WTC11 (cell line): Measurements from ENCODE around the gene C20orf204. TPM values are rescaled to one million over a fixed set of nuclear protein-coding genes. Genes with fewer than 3 reads are reported as not detected.
A peak's percentile ranks its signal among the peaks of the same experiment; 100 is the strongest.

ENCODE experiments used
- ATAC-seq: fragments of 200-7000 bp; cut with Tn5 transposase; 2 replicates; pipeline ENCODE4 v1.10.0; 2021; ENCODE audit warnings: mild to moderate bottlenecking, moderate library complexity
- CTCF ChIA-PET: fragments of 300-600 bp; sonication (Branson Sonifier 250); formaldehyde crosslinking; loops from one replicate; lab custom pipeline; 2021; ENCODE audit warnings: antibody characterized with exemption; lab: Charles Lee
- POLR2A ChIA-PET: fragments of 350-600 bp; sonication (Branson Sonifier 250); formaldehyde crosslinking; loops from one replicate; lab custom pipeline; 2021; ENCODE audit warnings: antibody characterized with exemption; lab: Charles Lee
- DNase-seq: peaks from one replicate; pipeline ENCODE4 v3.0.0; 2021; ENCODE audit warnings: low spot score
- H3K27ac Mint-ChIP-seq: 2 replicates; pipeline ENCODE4 v1.8.0; 2021; ENCODE audit warnings: mixed read lengths
- H3K27me3 Mint-ChIP-seq: 2 replicates; pipeline ENCODE4 v1.8.0; 2021; ENCODE audit warnings: low read depth, mild to moderate bottlenecking, moderate library complexity, mixed read lengths
- H3K36me3 Mint-ChIP-seq: 2 replicates; pipeline ENCODE4 v1.8.0; 2021; ENCODE audit warnings: mixed read lengths
- H3K4me1 Mint-ChIP-seq: 2 replicates; pipeline ENCODE4 v1.8.0; 2022; ENCODE audit warnings: mixed read lengths
- H3K4me3 Mint-ChIP-seq: 2 replicates; pipeline ENCODE4 v1.8.0; 2021; ENCODE audit warnings: mild to moderate bottlenecking, moderate library complexity, mixed read lengths
- H3K9me3 Mint-ChIP-seq: 2 replicates; pipeline ENCODE4 v1.8.0; 2021; ENCODE audit warnings: mixed read lengths
- ATF1 ChIP-seq: sonication (generic); formaldehyde crosslinking; IDR thresholded peaks from 2 replicates; pipeline ENCODE4 v1.8.1; 2023; ENCODE audit warnings: mild to moderate bottlenecking, moderate library complexity, missing genetic modification reagents
- GTF2I ChIP-seq: fragments of 250-450 bp; sonication (Bioruptor Pico); conservative IDR thresholded peaks from 2 replicates; pipeline ENCODE4 v1.4.0; 2021; ENCODE audit warnings: mild to moderate bottlenecking
- KAT7 ChIP-seq: sonication (generic); formaldehyde crosslinking; IDR thresholded peaks from 2 replicates; pipeline ENCODE4 v1.8.1; 2023; ENCODE audit warnings: missing genetic modification reagents, mild to moderate bottlenecking, borderline replicate concordance
- MYBL2 ChIP-seq: sonication (generic); formaldehyde crosslinking; IDR thresholded peaks from 2 replicates; pipeline ENCODE4 v1.8.1; 2023; ENCODE audit warnings: mild to moderate bottlenecking, moderate library complexity, missing genetic modification reagents
- NFE2L1 ChIP-seq: sonication (generic); formaldehyde crosslinking; IDR thresholded peaks from 2 replicates; pipeline ENCODE4 v1.8.1; 2023; ENCODE audit warnings: missing genetic modification reagents
- NFYB ChIP-seq: sonication (generic); formaldehyde crosslinking; conservative IDR thresholded peaks from 2 replicates; pipeline ENCODE4 v1.8.0; 2022; ENCODE audit warnings: low read depth, missing genetic modification reagents
- SMAD4 ChIP-seq: sonication (generic); formaldehyde crosslinking; IDR thresholded peaks from 2 replicates; pipeline ENCODE4 v1.8.0; 2022; ENCODE audit warnings: mild to moderate bottlenecking, missing genetic modification reagents
- SP1 ChIP-seq: sonication (generic); formaldehyde crosslinking; conservative IDR thresholded peaks from 2 replicates; pipeline ENCODE4 v1.8.1; 2022; ENCODE audit warnings: missing genetic modification reagents
- TEAD1 ChIP-seq: sonication (generic); formaldehyde crosslinking; IDR thresholded peaks from 2 replicates; pipeline ENCODE4 v1.8.0; 2022; ENCODE audit warnings: mild to moderate bottlenecking, missing genetic modification reagents
- total RNA-seq: library from RNA; stranded (reverse); gene quantifications from 3 replicates; pipeline ENCODE4 v1.2.3, GENCODE V29; 2021
- TF ChIP-seq, protein P1 (sequence below): sonication (generic); formaldehyde crosslinking; IDR thresholded peaks from 2 replicates; pipeline ENCODE4 v1.8.1; 2023; ENCODE audit warnings: mild to moderate bottlenecking, missing genetic modification reagents
- TF ChIP-seq, protein P2 (sequence below): sonication (generic); formaldehyde crosslinking; IDR thresholded peaks from 2 replicates; pipeline ENCODE4 v1.8.0; 2023; ENCODE audit warnings: missing genetic modification reagents
- TF ChIP-seq, protein P3 (sequence below): sonication (generic); formaldehyde crosslinking; IDR thresholded peaks from 2 replicates; pipeline ENCODE4 v1.8.0; 2022; ENCODE audit warnings: mild to moderate bottlenecking, missing genetic modification reagents
- TF ChIP-seq, protein P4 (sequence below): sonication (generic); formaldehyde crosslinking; IDR thresholded peaks from 2 replicates; pipeline ENCODE4 v1.8.1; 2023; ENCODE audit warnings: mild to moderate bottlenecking, missing genetic modification reagents, borderline replicate concordance
- TF ChIP-seq, protein P5 (sequence below): fragments of 250-450 bp; sonication (Bioruptor Pico); IDR thresholded peaks from 2 replicates; pipeline ENCODE4 v1.9.0; 2021; ENCODE audit warnings: moderate library complexity, mild to moderate bottlenecking, inconsistent platforms, borderline replicate concordance
- TF ChIP-seq, protein P6 (sequence below): sonication (generic); formaldehyde crosslinking; IDR thresholded peaks from 2 replicates; pipeline ENCODE4 v1.8.1; 2022; ENCODE audit warnings: mild to moderate bottlenecking, moderate library complexity, missing genetic modification reagents
- TF ChIP-seq, protein P7 (sequence below): sonication (generic); formaldehyde crosslinking; IDR thresholded peaks from 2 replicates; pipeline ENCODE4 v1.8.1; 2023; ENCODE audit warnings: mild to moderate bottlenecking, missing genetic modification reagents, moderate library complexity
- TF ChIP-seq, protein P8 (sequence below): sonication (generic); formaldehyde crosslinking; IDR thresholded peaks from 2 replicates; pipeline ENCODE4 v1.8.1; 2023; ENCODE audit warnings: mild to moderate bottlenecking, missing genetic modification reagents
- TF ChIP-seq, protein P9 (sequence below): fragments of 250-450 bp; sonication (Bioruptor Pico); IDR thresholded peaks from 2 replicates; pipeline ENCODE4 v1.8.0; 2021; ENCODE audit warnings: mild to moderate bottlenecking

The C20orf204 gene
- total RNA-seq, 1 experiment from 2014 or later, result 2.1 TPM

DNA sequence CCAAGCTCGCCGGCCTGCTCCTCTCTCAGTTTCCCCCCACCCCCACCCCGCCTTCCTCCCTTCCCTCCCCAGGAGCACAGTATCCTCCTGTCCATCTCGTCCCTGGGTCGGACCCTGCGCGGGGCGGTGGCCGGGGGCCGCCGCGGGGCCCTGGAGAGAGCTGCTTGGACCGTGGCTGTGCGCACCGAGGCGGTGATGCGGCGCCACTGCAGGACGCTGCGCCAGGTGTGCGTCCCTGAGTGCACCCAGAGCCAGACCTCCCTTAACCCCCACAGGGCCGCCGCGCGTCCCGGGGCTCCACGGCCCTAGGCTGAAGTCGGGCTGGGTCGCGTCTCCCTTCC, 2.2 kb downstream of the C20orf204 start:
- Mint-ChIP-seq H3K4me3 (peak overlapping the region; percentile 63), H3K9me3 (no peaks in the 10 kb centered on the region), H3K4me1 (peaks cover 28% of the 10 kb centered on the region), H3K27me3 (peaks cover 38% of the 10 kb centered on the region)
- DNase-seq, result no peak
- CTCF ChIA-PET, result interaction anchor here (0.7 to 6.1 kb wide), 18 partner anchors 11 to 183 kb away, joined by 3 to 53 read pairs (median 6); partner anchors contain the start of genes LKAAEAR1, PRPF6, SAMD10 and TCEA2
- TF ChIP-seq, protein P1, sequence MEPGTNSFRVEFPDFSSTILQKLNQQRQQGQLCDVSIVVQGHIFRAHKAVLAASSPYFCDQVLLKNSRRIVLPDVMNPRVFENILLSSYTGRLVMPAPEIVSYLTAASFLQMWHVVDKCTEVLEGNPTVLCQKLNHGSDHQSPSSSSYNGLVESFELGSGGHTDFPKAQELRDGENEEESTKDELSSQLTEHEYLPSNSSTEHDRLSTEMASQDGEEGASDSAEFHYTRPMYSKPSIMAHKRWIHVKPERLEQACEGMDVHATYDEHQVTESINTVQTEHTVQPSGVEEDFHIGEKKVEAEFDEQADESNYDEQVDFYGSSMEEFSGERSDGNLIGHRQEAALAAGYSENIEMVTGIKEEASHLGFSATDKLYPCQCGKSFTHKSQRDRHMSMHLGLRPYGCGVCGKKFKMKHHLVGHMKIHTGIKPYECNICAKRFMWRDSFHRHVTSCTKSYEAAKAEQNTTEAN, result no peak
- TF ChIP-seq, protein P2, sequence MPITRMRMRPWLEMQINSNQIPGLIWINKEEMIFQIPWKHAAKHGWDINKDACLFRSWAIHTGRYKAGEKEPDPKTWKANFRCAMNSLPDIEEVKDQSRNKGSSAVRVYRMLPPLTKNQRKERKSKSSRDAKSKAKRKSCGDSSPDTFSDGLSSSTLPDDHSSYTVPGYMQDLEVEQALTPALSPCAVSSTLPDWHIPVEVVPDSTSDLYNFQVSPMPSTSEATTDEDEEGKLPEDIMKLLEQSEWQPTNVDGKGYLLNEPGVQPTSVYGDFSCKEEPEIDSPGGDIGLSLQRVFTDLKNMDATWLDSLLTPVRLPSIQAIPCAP (CRISPR knock-in tag), result no peak
- no peak for TF ChIP-seq NFE2L1 (CRISPR knock-in tag)
- TF ChIP-seq KAT7 (CRISPR knock-in tag), result no peak
- TF ChIP-seq GTF2I (CRISPR knock-in tag), result no peak
- no peak for TF ChIP-seq NFYB (CRISPR knock-in tag)
- no peak for TF ChIP-seq SP1 (CRISPR knock-in tag)
- TF ChIP-seq, protein P3, sequence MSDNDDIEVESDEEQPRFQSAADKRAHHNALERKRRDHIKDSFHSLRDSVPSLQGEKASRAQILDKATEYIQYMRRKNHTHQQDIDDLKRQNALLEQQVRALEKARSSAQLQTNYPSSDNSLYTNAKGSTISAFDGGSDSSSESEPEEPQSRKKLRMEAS (CRISPR knock-in tag), result no peak
- TF ChIP-seq, protein P4, sequence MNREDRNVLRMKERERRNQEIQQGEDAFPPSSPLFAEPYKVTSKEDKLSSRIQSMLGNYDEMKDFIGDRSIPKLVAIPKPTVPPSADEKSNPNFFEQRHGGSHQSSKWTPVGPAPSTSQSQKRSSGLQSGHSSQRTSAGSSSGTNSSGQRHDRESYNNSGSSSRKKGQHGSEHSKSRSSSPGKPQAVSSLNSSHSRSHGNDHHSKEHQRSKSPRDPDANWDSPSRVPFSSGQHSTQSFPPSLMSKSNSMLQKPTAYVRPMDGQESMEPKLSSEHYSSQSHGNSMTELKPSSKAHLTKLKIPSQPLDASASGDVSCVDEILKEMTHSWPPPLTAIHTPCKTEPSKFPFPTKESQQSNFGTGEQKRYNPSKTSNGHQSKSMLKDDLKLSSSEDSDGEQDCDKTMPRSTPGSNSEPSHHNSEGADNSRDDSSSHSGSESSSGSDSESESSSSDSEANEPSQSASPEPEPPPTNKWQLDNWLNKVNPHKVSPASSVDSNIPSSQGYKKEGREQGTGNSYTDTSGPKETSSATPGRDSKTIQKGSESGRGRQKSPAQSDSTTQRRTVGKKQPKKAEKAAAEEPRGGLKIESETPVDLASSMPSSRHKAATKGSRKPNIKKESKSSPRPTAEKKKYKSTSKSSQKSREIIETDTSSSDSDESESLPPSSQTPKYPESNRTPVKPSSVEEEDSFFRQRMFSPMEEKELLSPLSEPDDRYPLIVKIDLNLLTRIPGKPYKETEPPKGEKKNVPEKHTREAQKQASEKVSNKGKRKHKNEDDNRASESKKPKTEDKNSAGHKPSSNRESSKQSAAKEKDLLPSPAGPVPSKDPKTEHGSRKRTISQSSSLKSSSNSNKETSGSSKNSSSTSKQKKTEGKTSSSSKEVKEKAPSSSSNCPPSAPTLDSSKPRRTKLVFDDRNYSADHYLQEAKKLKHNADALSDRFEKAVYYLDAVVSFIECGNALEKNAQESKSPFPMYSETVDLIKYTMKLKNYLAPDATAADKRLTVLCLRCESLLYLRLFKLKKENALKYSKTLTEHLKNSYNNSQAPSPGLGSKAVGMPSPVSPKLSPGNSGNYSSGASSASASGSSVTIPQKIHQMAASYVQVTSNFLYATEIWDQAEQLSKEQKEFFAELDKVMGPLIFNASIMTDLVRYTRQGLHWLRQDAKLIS (CRISPR knock-in tag), result no peak
- TF ChIP-seq ATF1 (CRISPR knock-in tag), result no peak
- TF ChIP-seq, protein P5, sequence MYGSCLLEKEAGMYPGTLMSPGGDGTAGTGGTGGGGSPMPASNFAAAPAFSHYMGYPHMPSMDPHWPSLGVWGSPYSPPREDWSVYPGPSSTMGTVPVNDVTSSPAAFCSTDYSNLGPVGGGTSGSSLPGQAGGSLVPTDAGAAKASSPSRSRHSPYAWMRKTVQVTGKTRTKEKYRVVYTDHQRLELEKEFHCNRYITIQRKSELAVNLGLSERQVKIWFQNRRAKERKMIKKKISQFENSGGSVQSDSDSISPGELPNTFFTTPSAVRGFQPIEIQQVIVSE (CRISPR knock-in tag), result no peak
- TF ChIP-seq MYBL2, result no peak
- TF ChIP-seq, protein P6, sequence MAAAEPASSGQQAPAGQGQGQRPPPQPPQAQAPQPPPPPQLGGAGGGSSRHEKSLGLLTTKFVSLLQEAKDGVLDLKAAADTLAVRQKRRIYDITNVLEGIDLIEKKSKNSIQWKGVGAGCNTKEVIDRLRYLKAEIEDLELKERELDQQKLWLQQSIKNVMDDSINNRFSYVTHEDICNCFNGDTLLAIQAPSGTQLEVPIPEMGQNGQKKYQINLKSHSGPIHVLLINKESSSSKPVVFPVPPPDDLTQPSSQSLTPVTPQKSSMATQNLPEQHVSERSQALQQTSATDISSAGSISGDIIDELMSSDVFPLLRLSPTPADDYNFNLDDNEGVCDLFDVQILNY (CRISPR knock-in tag), result no peak; the same call in 1 of the 2 replicates
- no peak for TF ChIP-seq TEAD1 (CRISPR knock-in tag)
- TF ChIP-seq SMAD4, result no peak
- TF ChIP-seq, protein P7, sequence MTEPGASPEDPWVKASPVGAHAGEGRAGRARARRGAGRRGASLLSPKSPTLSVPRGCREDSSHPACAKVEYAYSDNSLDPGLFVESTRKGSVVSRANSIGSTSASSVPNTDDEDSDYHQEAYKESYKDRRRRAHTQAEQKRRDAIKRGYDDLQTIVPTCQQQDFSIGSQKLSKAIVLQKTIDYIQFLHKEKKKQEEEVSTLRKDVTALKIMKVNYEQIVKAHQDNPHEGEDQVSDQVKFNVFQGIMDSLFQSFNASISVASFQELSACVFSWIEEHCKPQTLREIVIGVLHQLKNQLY (CRISPR knock-in tag), result no peak
- TF ChIP-seq, protein P8, sequence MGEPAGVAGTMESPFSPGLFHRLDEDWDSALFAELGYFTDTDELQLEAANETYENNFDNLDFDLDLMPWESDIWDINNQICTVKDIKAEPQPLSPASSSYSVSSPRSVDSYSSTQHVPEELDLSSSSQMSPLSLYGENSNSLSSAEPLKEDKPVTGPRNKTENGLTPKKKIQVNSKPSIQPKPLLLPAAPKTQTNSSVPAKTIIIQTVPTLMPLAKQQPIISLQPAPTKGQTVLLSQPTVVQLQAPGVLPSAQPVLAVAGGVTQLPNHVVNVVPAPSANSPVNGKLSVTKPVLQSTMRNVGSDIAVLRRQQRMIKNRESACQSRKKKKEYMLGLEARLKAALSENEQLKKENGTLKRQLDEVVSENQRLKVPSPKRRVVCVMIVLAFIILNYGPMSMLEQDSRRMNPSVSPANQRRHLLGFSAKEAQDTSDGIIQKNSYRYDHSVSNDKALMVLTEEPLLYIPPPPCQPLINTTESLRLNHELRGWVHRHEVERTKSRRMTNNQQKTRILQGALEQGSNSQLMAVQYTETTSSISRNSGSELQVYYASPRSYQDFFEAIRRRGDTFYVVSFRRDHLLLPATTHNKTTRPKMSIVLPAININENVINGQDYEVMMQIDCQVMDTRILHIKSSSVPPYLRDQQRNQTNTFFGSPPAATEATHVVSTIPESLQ (CRISPR knock-in tag), result no peak
- TF ChIP-seq, protein P9, sequence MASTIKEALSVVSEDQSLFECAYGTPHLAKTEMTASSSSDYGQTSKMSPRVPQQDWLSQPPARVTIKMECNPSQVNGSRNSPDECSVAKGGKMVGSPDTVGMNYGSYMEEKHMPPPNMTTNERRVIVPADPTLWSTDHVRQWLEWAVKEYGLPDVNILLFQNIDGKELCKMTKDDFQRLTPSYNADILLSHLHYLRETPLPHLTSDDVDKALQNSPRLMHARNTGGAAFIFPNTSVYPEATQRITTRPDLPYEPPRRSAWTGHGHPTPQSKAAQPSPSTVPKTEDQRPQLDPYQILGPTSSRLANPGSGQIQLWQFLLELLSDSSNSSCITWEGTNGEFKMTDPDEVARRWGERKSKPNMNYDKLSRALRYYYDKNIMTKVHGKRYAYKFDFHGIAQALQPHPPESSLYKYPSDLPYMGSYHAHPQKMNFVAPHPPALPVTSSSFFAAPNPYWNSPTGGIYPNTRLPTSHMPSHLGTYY, result no peak
- TF ChIP-seq, all 79 proteins: peak for 0
- peaks cover 5% of the 10 kb centered on the region; the same call in 1 of the 2 replicates for H3K36me3 Mint-ChIP-seq
- no peak overlapping the region for H3K27ac Mint-ChIP-seq
- ATAC-seq, result peak; percentile 10
- POLR2A ChIA-PET, result no interaction called here
